ENCODE results near the gene PLCH1.
A peak's percentile ranks its signal among the peaks of the same experiment; 100 is the strongest.

PLCH1 gene

DNA sequence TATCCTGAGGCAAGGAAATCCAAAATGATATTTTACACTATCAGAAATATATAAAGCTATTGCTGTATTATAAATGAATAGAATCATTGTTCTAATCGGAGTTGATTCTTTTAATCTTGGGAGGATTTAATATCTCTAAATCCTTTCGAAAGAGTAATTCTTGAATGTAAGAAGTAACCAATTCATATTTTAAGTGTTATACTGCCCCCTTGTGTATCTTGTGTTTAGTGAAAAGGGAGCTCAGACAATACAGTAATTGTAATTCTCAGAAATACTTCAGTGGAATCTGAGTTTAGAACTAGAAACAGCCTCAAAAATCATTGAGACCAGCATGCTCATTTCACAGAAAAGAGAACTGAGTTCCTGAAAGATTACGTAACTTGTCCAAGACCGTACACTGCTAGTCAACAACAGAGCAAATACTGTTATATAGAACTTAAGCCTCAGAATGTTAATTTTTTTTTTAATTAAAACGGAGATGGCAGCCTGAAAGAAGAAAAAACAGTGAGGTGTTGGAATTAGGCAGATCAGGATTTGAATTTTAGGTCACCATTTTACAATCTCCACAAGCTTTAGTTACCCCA is 42.9 kb downstream of the PLCH1 start:
- TF ChIP-seq, protein P1, sequence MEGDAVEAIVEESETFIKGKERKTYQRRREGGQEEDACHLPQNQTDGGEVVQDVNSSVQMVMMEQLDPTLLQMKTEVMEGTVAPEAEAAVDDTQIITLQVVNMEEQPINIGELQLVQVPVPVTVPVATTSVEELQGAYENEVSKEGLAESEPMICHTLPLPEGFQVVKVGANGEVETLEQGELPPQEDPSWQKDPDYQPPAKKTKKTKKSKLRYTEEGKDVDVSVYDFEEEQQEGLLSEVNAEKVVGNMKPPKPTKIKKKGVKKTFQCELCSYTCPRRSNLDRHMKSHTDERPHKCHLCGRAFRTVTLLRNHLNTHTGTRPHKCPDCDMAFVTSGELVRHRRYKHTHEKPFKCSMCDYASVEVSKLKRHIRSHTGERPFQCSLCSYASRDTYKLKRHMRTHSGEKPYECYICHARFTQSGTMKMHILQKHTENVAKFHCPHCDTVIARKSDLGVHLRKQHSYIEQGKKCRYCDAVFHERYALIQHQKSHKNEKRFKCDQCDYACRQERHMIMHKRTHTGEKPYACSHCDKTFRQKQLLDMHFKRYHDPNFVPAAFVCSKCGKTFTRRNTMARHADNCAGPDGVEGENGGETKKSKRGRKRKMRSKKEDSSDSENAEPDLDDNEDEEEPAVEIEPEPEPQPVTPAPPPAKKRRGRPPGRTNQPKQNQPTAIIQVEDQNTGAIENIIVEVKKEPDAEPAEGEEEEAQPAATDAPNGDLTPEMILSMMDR (IDR thresholded peaks at IDR 0.05; ENCODE audit: low read depth, low read length): peak; percentile 49
- DNase-seq (ENCODE audit: low read depth in 2 of 2): peak; percentile 67 to 74
- no peak overlapping the region for H3K4me3 ChIP-seq (replicated peaks in 1 of 2; ENCODE audit: low read depth in 2 of 2, low read length in 2 of 2)

DNA sequence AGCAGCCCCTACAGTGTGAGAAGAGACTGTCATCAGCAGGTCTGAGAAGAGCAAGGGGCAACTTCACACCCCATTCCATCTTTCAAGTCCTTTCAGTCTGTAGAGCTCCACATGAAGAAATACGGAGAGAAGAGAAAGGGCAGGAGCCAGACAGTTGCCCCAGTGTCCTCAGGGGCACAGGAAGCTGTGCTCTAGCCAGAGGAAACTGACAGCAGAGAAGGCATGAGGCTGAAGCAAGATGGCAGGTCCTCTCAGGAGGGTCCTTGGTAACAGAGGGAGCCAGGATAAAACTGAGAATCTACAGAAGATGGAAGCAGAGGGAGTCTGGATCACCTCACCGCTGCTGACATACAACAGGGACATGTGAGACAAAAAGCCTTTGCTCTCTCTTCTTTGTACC is 47.3 kb downstream of the PLCH1 start:
- no peak for DNase-seq (ENCODE audit: low read depth in 2 of 2)
- TF ChIP-seq, protein P1 (IDR thresholded peaks at IDR 0.05; ENCODE audit: low read depth, low read length): no peak
- H3K4me3 ChIP-seq (replicated peaks in 1 of 2; ENCODE audit: low read depth in 2 of 2, low read length in 2 of 2): no peak overlapping the region

GRCh38 chr3:155690921-155691320 is 54.0 kb downstream of the PLCH1 start:
- DNase-seq (ENCODE audit: low read depth in 2 of 2): peak in 1 of 2 donors; percentile 18
- TF ChIP-seq, protein P1 (IDR thresholded peaks at IDR 0.05; ENCODE audit: low read depth, low read length): no peak
- H3K4me3 ChIP-seq (replicated peaks in 1 of 2; ENCODE audit: low read depth in 2 of 2, low read length in 2 of 2): no peak overlapping the region

GRCh38 chr3:155688481-155688880 is 56.4 kb downstream of the PLCH1 start:
- H3K4me3 ChIP-seq (replicated peaks in 1 of 2; ENCODE audit: low read depth in 2 of 2, low read length in 2 of 2): no peak overlapping the region
- TF ChIP-seq, protein P1 (IDR thresholded peaks at IDR 0.05; ENCODE audit: low read depth, low read length): no peak
- no peak for DNase-seq (ENCODE audit: low read depth in 2 of 2)

DNA sequence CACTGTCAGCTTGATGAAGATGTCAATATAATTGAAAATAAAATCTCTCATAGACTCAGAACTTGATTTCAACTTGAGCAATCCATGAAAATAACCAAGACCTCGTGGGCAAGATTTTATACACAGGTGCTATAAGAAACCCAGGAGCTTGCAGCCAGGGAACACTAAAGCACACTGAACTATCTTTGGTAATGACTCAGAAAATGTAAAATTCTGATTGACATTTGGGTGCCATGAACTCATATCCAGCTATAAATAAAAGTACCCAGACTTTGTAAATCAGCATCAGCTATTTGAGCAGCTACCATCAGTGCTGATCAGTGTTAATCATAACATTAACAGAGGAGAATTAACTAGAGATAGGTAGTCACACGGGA is 61.5 kb downstream of the PLCH1 start:
- TF ChIP-seq, protein P1 (IDR thresholded peaks at IDR 0.05; ENCODE audit: low read depth, low read length): no peak
- no peak overlapping the region for H3K4me3 ChIP-seq (replicated peaks in 1 of 2; ENCODE audit: low read depth in 2 of 2, low read length in 2 of 2)
- no peak for DNase-seq (ENCODE audit: low read depth in 2 of 2)

DNA sequence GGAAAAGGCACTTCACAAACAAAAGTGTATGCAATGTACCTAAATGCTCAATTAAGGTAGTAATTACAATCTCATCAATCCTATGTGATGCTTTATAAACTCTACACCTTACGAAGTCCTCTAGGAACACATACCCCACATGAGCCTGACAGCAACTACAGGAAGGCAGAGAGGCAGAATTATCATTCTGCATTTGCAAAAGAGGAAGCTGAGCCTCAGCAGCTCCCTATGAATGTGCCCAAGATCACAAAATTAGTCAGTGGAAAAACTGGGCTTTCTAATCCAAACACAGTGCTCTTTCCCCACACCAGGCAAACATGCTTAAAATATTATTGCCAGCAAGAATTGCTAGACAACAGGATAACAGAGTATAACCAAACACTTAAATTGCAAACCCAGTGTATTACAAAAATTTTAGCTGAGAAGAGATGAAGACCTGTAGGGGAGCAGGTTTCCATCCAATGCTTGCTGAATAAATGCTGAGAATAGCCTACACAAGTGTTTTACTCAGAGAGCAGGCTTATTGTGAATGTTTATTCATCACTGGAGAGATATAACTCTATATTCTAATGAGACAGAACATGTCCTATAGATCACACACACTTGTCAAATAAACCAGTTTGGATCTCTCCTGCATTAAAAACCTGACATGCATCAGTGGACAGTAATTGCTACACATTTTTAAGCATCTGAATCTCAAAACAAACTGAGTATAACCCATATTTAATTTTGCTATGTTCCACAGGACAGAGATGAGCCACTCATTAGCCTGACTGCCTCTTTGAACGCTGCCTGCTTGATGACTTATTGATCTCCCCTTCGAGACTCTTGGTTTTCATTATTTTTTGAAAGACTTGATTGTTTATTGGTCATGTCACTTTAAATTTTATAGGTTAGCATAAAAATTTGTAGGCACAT is 62.2 kb downstream of the PLCH1 start:
- DNase-seq (ENCODE audit: low read depth in 2 of 2): no peak
- TF ChIP-seq, protein P1 (IDR thresholded peaks at IDR 0.05; ENCODE audit: low read depth, low read length): no peak
- no peak overlapping the region for H3K4me3 ChIP-seq (replicated peaks in 1 of 2; ENCODE audit: low read depth in 2 of 2, low read length in 2 of 2)
